NB4 (cell line): ENCODE data around the gene TMUB1.

Experiments
- CTCF ChIP-seq: IDR thresholded peaks from one replicate; pipeline ENCODE4 v1.5.1; 2012; ENCODE audit warnings: low read depth, low read length
- MAX ChIP-seq: IDR thresholded peaks from 2 replicates; pipeline ENCODE4 v1.6.1; 2011; ENCODE audit warnings: low read depth, low read length
- MYC ChIP-seq: IDR thresholded peaks from 2 replicates; pipeline ENCODE4 v1.6.1; 2011; ENCODE audit warnings: low read depth, low read length
- POLR2A ChIP-seq: IDR thresholded peaks from 2 replicates; pipeline ENCODE4 v1.6.1; 2011; ENCODE audit warnings: mild to moderate bottlenecking; ENCODE audit not compliant: insufficient read length; ENCODE audit errors: extremely low read depth

DNA sequence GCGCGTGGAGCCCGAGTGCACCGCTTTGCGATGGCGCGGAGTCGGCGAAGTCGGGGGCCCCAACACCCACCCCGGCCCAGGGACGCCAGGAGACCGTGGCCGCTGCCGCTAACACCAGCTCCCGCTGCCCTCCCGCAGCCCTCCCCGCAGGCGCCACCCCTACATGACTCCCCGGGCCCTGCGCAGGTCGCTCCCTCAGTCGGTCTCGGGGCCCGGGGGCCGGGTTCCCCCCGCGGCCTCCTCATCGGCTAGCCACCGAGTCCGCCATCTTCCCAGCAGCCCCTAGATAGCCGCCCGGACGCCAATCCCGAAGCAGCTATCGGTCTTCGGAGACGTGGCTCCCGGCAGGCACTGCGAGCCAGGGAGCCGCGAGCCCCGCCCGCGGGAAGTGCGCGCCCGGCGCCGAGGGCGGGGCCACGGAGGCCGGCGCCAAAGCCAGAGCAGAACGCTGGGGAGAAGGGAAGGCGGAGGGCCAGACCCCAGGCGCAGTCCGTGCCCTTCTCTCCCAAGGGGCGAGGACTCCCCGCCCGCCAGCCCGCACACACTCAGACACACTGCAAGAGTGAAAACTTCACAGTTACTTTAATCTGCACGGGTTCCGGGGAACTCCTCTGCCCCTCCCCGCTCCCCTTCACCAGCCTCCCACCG lies 2.6 kb downstream of the TMUB1 start, which contains the start of gene FASTK:
- TF ChIP-seq CTCF = no peak
- peak; percentile 86 for TF ChIP-seq POLR2A
- TF ChIP-seq MYC = peak; percentile 70
- TF ChIP-seq MAX = 0 out of 2 replicates have a peak, but pooled peaks have one; percentile 48
